Activated CD4-positive, alpha-beta T cell treated with anti-CD3 and anti-CD28 coated beads, Interleukin-2, amount 50 U/mL, for 4 hours (primary cell): ENCODE data around the gene EEIG1.
"Not testable (repeated sequence)": the region's sequence is repeated elsewhere in the genome, so short reads cannot be mapped to it uniquely, and the experiment has no call there.

Experiments
- DNase-seq, 2 experiments: peaks; one replicate each; pipeline ENCODE4 v3.0.0-alpha.2; 2020

EEIG1 gene

DNA sequence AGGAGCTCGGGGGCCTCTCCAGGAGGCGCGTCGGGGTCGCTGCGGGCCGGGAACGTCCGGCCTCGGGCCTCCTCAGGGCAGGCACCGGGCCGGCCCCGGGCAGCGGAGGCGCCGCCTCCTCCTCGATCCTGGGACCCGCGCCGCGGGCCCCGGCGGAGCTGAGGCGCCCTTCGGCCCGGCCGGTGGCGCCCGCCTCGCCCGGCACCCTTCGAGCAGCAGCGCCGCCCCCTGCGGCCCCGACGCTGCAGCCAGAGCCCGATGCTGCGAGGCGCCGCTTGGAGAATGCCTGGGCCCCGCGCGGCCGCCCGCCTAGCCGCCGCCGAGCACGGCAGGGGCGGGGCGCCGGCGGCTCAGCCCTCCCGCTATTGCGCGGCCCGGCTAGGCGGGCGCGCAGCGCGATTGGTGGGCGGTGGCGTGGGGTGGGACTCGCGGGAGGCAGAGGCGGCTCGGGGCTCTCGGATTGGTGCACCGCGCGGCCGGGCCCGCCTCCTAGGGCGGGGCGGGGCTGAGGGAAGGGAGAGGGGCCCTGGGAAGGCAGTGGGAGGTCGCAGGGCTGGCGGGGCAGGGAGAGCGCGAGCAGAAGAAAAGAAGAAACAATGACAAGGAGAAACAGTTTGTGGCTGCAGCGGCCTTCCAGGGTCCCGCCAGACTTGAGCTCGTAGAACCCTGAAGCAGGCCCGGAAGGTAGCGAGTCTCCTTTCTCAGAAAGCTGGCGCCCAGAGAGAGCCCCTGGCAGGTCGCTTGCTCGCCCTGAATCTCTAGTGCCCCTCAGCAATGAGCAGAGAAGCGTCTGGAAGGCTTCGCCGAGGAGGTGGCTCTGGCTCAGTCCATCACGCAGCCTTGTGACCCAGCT is at the start of gene EEIG1:
TSS of gene EEIG1 (minus strand) at position 284 of the 853 bp plus-strand sequence. CDS start 852 bp downstream, outside the sequence.
- DNase-seq = peak; percentile 96 to 97

GRCh38 chr9:128027705-128028104 is 46.9 kb upstream of the EEIG1 start:
- DNase-seq = no peak

DNA sequence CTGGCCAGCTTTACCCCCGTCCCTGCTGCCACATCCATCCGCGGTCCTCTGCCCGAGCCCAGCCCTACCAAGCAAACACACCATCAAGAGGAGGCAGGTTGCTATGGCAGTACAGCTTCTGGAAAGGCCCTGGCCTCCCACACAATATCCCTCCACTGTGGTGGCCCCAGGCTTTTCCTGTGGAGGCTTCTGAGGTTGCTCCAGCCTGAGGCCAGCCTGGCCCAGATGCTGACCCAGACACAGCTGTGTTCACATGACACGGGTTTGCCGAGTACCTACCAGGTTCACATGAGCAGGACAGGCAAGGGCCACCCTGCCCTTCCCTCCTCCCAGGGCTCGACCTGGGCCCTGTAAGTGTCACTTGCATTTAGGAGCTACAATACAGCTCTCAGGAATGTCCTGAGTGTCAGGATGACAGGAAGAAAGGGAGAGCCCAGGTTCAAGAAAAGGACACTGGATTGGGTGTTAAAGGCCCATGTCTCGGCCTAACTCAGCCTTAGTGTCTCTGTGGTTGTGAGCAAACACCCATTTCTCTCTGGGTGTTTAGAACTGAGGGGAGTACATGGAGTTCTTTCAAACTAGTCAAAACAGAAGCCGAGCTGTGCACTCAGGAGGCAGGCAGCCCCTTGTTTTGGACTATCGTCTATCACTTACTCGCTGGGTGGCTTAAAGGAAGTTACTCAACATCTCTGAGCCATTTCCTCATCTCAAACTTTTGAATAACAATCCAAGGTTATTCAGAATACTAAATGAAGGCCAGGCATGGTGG is 46.2 kb upstream of the EEIG1 start:
- DNase-seq = no peak

- peak; percentile 62 to 73 for DNase-seq
Observed at GRCh38 chr9:128026255-128026772, 45.5 kb upstream of the EEIG1 start.

- DNase-seq = no peak
Observed at GRCh38 chr9:128025736-128026135, 44.9 kb upstream of the EEIG1 start.

DNA sequence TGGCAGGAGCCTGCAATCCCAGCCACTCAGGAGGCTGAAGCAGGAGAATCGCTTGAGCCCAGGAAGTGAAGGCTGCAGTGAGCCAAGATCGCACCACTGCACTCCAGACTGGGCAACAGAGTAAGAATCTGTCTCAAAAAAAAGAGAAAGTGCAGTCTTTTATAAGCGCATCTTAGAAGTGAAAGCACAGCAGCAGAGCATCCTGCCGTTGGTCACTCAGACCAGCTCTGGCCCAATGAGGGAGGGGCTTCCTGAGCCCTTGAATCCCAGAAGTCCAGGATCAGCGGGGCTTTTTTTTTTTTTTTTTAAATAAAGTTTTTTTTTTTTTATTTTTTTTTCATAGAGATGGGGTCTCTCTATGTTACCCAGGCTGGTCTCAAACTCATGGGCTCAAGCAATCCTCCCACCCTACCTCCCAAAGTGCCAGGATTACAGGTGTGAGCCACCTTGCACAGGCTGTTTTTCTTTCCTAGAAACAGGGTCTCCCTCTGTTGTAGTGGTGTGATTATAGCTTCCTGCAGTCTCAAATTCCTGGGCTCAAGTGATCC is 44.0 kb upstream of the EEIG1 start:
- no peak for DNase-seq

DNA sequence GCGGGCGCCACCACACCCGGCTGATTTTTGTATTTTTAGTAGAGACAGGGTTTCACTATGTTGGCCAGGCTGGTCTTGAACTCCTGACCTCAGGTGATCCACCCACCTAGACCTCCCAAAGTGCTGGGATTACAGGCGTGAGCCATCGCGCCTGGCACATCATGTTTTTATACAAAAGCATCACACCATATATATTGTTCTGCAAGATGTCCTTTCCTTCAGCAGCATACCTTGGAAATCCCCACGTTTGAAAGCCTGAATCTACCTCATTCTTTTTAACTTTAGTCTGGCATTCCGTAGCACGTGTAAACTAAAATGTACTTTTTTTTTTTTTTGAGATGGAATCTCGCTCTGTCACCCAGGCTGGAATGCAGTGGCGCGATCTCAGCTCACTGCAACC is 42.9 kb upstream of the EEIG1 start:
- DNase-seq = not testable (repeated sequence)

DNA sequence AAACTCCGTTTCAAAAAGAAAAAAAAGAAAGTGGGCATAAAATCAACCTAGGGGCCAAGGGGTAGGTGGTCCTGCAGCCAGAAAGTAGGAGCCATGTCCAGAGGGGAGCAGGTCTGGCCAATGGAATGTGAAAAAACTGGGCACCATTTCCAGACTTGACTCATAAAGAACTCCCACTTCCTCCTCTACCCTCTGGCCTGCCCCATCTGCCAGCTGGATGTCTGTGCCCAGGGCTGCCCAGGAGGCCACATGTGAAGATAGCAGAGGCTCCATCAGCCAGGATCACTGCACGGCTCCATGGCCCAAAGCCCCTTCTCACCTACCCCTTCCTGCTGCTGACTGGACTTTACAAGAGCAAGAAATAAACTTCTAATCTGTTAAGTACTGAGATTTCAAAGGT is 42.1 kb upstream of the EEIG1 start:
- DNase-seq = no peak

DNA sequence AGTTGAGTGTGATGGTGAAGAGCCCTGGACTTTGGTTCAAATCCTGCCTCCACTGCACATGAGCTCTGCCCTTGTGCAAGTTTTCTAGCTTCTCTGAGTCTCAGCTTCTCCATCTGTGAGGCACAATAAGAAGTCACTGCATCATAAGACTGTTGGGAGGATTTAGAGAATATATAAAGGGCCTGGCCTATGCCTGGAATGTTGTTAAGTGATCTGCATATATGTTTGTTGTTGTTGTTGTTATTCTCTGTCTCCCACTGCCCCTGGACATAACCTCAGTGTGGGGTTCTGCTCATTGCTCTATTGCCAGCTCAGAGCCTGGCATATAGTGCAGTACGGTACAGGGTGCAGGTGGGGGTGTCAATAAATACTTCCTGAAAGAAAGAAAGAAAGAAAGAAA is 40.3 kb upstream of the EEIG1 start:
- no peak for DNase-seq

DNA sequence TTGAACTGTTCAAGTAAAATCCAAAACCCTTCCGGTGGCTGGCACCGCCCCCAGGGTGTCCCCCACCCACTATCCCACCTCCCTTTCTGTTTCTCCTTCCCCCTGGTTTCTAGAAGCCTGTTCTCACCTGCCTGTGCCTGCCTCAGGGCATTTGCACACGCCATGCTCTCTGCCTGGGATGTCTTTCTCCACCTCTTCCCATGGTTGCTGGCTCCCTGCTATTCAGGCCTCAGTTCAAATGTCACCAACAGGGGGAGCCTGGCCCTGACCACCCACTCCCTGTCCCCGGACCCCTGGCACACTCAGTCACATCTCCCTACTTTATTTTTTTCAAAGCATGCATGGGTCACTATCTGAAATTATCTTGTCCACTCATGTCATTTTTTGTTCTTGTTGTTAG is 39.9 kb upstream of the EEIG1 start:
- no peak for DNase-seq

DNA sequence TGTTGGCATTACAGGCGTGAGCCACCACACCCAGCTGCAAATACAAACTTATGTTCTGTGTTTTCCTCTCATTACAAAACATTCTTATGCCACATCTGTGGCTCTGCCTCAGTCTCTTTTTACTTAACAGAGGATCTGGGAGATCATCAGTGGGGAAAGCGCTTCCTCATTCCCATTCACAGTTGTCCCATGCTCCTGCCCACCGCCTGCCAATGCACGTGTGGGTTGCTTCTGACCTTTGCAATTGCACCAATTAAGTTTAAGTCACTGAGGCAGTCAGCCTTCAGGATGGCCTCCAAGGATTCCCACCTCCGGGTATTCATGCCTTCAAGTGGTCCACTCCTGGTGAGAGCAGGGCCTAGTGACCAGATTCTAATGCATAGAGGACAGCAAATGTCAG is 34.9 kb upstream of the EEIG1 start:
- DNase-seq = no peak

DNA sequence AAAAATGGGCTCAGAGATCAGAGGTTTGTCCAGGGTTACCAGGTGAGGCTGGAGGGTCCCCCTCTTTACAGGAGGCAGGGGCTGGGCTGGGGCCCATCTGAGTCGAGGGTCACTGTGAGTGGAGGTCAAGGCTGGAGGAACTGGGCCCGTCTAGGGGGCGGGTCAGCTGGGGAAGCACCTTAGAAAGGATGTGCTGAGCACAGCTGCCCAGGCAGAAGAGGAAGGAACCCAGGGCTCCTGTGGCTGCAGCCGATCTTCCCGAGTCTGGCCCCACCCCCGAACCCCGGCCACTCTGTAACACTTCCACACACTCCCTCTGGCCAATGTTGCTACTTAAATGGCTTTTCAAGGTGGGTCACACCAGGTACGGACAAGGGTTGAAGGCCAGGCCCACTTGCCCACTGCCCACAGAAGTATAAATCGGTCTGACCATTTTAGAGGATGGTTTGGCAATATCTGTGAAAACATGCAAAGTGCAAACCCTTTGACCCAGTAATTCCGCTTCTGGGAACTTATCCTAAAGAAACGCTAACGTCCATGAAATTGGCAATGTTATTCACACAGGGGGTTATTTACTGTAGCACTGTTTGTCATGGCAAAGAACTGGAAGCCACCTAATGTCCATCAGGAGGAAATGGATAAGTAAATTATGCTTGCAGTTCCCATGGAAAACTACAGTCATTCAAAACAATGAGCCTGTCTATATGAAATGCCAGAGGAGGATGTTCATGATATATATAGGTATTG is 30.5 kb upstream of the EEIG1 start:
- no peak for DNase-seq

- DNase-seq = no peak
Observed at GRCh38 chr9:128009639-128010038, 28.9 kb upstream of the EEIG1 start.

GRCh38 chr9:128008171-128008570 is 27.4 kb upstream of the EEIG1 start:
- DNase-seq = no peak

DNA sequence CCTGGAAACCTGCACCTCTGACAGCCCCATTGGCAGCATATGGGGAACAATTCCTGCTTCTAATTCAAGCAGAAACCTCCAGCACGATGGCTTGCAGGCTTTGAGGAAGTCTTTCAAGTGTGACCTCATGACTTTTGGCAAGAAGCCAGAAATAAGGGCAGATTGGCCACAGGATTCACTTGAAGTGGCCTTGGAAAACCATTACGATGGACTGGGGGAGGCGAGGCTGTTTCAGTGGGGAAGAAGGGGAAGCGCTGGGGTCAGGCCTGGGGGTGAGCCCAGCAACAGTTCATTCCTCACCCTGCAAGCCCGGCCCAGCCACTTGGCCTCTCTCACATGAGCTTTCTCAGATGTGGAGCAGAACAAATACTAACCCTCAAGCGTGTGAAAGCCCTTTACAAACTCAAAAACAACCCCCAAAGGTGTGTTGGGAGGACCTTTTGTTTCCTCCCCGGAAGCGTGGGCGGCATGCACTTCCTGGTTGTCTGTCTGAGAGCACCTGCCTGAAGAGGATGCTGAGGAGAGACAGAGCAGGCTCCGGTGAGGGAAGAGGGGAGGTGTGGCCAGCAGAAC is 26.9 kb upstream of the EEIG1 start:
- DNase-seq = peak; percentile 93 to 94

DNA sequence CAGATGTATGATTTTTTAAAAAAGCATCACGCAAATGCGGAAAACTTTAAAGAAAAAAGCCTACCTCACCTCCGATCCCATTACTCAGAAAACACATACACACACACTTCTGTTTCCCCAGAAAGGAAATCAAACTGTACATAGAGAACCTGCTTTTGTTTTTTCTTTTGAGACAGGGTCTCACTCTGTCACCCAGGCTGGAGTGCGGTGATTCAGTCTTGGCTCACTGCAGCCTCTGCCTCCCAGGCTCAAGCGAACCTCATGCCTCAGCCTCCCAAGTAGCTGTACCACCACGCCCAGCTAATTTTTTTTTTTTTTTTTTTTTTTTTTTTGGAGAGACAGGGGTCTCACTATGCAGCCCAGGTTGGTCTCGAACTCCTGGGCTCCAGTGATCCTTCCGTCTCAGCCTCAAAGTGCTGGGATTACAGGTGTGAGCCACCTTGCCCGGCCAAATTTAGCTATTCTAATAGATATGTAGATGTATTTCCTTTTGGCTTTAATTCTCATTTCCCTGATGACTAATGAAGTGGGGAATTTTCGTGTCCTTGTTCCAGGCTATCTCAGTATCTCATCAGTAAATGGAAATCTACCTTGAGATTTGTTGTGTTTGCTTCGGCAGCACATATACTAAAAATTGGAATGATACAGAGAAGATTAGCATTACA is 25.7 kb upstream of the EEIG1 start:
- DNase-seq = peak; percentile 22 to 40

- no peak for DNase-seq
Observed at GRCh38 chr9:128005923-128006322, 25.1 kb upstream of the EEIG1 start.

- DNase-seq = no peak
Observed at GRCh38 chr9:128003966-128004604, 23.3 kb upstream of the EEIG1 start.

- DNase-seq = no peak
Observed at GRCh38 chr9:128002959-128003358, 22.2 kb upstream of the EEIG1 start.

GRCh38 chr9:128001779-128002298 is 21.1 kb upstream of the EEIG1 start:
- no peak for DNase-seq

GRCh38 chr9:128001151-128001778 is 20.5 kb upstream of the EEIG1 start:
- DNase-seq = no peak
